Measurements from ENCODE around the gene PPIB. TPM values are rescaled to one million over a fixed set of nuclear protein-coding genes. Genes with fewer than 3 reads are reported as not detected.

PPIB gene
- total RNA-seq, 1 donor from 2014 or later, result 804 TPM

GRCh38 chr15:64182859-64183370 is 20.1 kb upstream of the PPIB start:
- no peaks in the 10 kb centered on the region for H3K27me3 ChIP-seq (ENCODE audit: insufficient read depth, low read length)
- no peak for TF ChIP-seq EZH2 (IDR thresholded peaks at IDR 0.05; ENCODE audit: insufficient read depth, low read length)
- TF ChIP-seq CTCF (IDR thresholded peaks at IDR 0.05; ENCODE audit: insufficient read depth, low read depth, low read length), result no peak
- no peak overlapping the region for H3K4me2 ChIP-seq (ENCODE audit: low read length)
- H3K4me1 ChIP-seq (ENCODE audit: insufficient read depth, low read length), result no peaks in the 10 kb centered on the region
- Mint-ChIP-seq H3K4me3 (ENCODE audit: unreplicated experiment) (no peak overlapping the region), H3K27ac (ENCODE audit: unreplicated experiment) (no peak overlapping the region), H3K27me3 (ENCODE audit: low read depth, unreplicated experiment) (no peaks in the 10 kb centered on the region), H3K36me3 (ENCODE audit: low read depth, unreplicated experiment) (peaks cover 17% of the 10 kb centered on the region), H3K9me3 (ENCODE audit: unreplicated experiment) (no peaks in the 10 kb centered on the region), H3K4me1 (ENCODE audit: low read depth, unreplicated experiment) (peaks cover 5% of the 10 kb centered on the region)
- H3K4me3 ChIP-seq (ENCODE audit: insufficient read depth, low read depth, low read length), result no peak overlapping the region
- no peak overlapping the region for H3K27ac ChIP-seq (ENCODE audit: low read depth, low read length)
- no peaks in the 10 kb centered on the region for H3K9me3 ChIP-seq (ENCODE audit: insufficient read depth, low read depth, low read length)
- H3K9ac ChIP-seq (ENCODE audit: low read length), result no peak overlapping the region
- peaks cover 12% of the 10 kb centered on the region for H3K36me3 ChIP-seq (ENCODE audit: insufficient read depth, low read length)
- H2AFZ ChIP-seq (ENCODE audit: low read depth, low read length), result no peak overlapping the region
- H4K20me1 ChIP-seq (ENCODE audit: insufficient read depth, low read length), result no peaks in the 10 kb centered on the region
- no peaks in the 10 kb centered on the region for H3K79me2 ChIP-seq (ENCODE audit: insufficient read depth, low read length)
- DNase-seq (ENCODE audit: low read depth) (no peak), FAIRE-seq (no peak)

GRCh38 chr15:64180235-64180824 is 17.5 kb upstream of the PPIB start:
- H3K27ac Mint-ChIP-seq (ENCODE audit: unreplicated experiment), result no peak overlapping the region

More at GRCh38 chr15:64180235-64180824, 17.5 kb upstream of the PPIB start:
- H3K4me1 Mint-ChIP-seq (ENCODE audit: low read depth, unreplicated experiment), result peaks cover 5% of the 10 kb centered on the region
- peaks cover 13% of the 10 kb centered on the region for H3K36me3 ChIP-seq (ENCODE audit: insufficient read depth, low read length)
- no peaks in the 10 kb centered on the region for H3K79me2 ChIP-seq (ENCODE audit: insufficient read depth, low read length)
- H3K27me3 Mint-ChIP-seq (ENCODE audit: low read depth, unreplicated experiment), result no peaks in the 10 kb centered on the region
- no peaks in the 10 kb centered on the region for H3K4me1 ChIP-seq (ENCODE audit: insufficient read depth, low read length)
- H3K9ac ChIP-seq (ENCODE audit: low read length), result no peak overlapping the region
- no peak overlapping the region for H3K4me3 ChIP-seq (ENCODE audit: insufficient read depth, low read depth, low read length)
- H3K36me3 Mint-ChIP-seq (ENCODE audit: low read depth, unreplicated experiment), result peaks cover 18% of the 10 kb centered on the region
- peaks cover 3% of the 10 kb centered on the region for H4K20me1 ChIP-seq (ENCODE audit: insufficient read depth, low read length)
- no peaks in the 10 kb centered on the region for H3K27me3 ChIP-seq (ENCODE audit: insufficient read depth, low read length)
- H3K9me3 ChIP-seq (ENCODE audit: insufficient read depth, low read depth, low read length), result no peaks in the 10 kb centered on the region
- no peak overlapping the region for H3K27ac ChIP-seq (ENCODE audit: low read depth, low read length)
- no peak for FAIRE-seq
- DNase-seq (ENCODE audit: low read depth), result no peak
- no peak overlapping the region for H3K4me2 ChIP-seq (ENCODE audit: low read length)
- H3K9me3 Mint-ChIP-seq (ENCODE audit: unreplicated experiment), result no peaks in the 10 kb centered on the region
- TF ChIP-seq EZH2 (IDR thresholded peaks at IDR 0.05; ENCODE audit: insufficient read depth, low read length), result no peak
- no peak for TF ChIP-seq CTCF (IDR thresholded peaks at IDR 0.05; ENCODE audit: insufficient read depth, low read depth, low read length)
- no peak overlapping the region for H2AFZ ChIP-seq (ENCODE audit: low read depth, low read length)
- no peak overlapping the region for H3K4me3 Mint-ChIP-seq (ENCODE audit: unreplicated experiment)
